HPDE6-E6E7 (cell line): Measurements from ENCODE around the gene GDI2.
"Not testable (repeated sequence)": the region's sequence is repeated elsewhere in the genome, so short reads cannot be mapped to it uniquely, and the experiment has no call there.

Experiments used
- DNase-seq: peaks from one replicate; pipeline ENCODE4 v3.0.0; 2011; ENCODE audit warnings: missing footprints; ENCODE audit errors: extremely low spot score

The GDI2 gene

DNA sequence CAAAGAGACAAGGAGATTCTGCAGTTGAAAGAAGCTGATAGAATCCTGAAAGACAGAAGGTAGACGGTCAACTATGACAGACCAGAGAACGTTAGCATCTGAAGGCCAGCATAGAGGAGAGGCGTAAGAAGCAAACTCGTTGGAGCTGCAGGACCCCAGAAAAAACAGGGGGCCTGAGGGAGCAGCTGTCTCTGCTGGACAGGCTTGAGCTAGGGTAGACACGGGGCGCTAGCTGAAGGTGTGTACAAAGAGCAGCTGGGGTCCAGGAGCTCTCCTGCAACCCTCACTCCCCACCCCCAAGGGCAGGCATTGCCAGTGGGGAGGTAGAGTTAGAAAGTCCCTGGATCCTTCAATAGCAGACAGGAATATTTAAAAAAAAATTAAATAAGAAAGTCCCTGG lies 14.6 kb upstream of the GDI2 start:
- DNase-seq = no peak

DNA sequence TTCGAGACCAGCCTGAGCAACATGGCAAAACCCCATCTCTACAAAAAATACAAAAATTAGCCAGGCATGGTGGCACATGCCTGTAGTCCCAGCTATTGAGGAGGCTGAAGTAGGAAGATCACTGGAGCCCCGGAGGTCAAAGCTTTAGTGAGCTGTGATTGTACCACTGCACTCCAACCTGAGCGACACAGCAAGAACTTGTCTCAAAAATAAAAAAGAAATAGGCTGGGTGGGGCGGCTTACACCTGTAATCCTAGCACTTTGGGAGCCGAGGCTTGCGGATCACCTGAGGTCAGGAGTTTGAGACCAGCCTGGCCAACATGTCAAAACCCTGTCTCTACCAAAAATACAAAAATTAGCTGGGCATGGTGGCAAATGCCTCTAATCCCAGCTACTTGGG lies 13.3 kb upstream of the GDI2 start:
- not testable (repeated sequence) for DNase-seq

DNA sequence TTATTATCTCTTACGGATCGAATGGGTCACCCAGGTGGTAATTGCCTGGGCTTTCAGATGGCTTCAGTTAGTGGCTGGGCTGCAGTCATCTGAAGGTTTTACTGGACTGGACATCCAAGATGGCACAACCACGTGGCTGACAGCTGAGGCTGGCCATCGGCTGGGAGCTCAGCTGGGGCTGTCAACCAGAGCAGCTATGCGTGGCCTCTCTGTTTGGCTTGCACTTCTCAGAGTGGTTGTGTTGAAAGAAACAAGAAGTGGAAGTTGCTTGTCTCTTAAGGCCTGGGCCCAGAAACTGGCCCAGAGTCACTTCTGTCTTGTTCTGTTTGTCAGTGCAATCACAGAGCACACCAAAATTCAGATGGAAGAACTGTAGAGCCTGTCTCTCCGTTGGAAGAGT lies 5.7 kb upstream of the GDI2 start:
- DNase-seq = no peak

DNA sequence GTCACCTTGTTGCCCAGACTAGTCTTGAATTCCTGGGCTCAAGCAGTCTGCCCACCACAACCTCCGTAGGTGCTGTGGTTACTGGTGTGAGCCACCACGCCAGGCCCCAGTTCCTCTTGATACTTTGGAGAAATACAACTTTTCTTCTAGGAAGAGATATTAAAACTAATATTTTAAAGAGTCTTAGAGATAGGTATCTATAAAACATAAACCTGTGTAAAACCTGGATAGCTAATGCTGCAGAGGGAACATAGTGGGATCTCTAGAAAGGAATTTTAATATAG lies 4.8 kb upstream of the GDI2 start:
- DNase-seq = no peak

DNA sequence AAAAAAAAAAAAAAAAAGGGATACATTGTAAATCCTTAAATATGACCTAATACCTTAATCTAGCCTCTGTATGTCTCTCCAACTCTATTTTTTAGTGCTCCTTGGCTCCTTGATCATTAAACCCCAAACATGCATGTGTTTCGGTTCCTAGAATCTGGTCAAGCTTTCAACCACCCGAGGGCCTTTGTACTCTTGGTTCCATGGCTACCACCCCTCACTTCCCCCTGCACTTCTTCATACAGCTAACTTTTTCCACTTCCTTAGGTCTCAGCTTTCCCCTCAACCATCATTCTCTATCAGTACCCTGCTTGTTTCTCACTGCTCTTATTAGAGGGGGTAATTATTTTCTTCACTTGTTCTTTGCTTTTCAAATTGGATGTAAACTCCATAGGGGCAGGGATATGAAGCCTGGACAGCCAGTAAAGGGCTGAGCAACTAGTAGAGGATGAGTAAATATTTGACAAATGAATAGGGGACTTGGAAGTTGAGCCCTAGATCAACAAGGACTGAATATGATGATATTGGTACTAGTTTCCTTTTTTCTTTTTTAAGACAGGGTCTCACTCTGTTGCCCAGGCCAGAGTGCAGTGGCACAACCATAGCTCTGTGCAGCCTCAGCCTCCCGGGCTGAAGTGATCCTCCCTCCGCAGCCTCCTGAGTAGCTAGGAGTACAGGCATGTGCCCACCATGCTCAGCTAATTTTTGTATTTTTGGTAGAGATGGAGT lies 4.3 kb upstream of the GDI2 start:
- DNase-seq = no peak

DNA sequence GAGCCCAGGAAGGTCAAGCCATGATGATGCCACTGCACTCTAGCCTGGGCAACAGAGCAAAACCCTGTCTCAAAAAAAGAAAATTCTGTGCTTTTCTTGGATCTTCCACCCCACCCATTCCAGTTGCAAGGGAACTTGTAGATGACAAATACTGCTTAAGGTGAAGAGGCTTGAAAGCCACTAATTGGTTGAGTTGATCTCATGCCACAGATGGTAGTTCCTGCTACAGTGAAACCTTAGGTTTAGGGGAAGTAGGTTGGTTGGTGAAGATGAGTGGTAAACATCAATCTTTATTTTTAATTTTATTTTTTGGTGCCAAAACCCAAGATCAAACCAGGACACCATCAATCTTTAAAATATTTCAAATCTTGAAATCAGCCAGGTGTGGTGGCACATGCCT lies 2.9 kb upstream of the GDI2 start:
- no peak for DNase-seq

DNA sequence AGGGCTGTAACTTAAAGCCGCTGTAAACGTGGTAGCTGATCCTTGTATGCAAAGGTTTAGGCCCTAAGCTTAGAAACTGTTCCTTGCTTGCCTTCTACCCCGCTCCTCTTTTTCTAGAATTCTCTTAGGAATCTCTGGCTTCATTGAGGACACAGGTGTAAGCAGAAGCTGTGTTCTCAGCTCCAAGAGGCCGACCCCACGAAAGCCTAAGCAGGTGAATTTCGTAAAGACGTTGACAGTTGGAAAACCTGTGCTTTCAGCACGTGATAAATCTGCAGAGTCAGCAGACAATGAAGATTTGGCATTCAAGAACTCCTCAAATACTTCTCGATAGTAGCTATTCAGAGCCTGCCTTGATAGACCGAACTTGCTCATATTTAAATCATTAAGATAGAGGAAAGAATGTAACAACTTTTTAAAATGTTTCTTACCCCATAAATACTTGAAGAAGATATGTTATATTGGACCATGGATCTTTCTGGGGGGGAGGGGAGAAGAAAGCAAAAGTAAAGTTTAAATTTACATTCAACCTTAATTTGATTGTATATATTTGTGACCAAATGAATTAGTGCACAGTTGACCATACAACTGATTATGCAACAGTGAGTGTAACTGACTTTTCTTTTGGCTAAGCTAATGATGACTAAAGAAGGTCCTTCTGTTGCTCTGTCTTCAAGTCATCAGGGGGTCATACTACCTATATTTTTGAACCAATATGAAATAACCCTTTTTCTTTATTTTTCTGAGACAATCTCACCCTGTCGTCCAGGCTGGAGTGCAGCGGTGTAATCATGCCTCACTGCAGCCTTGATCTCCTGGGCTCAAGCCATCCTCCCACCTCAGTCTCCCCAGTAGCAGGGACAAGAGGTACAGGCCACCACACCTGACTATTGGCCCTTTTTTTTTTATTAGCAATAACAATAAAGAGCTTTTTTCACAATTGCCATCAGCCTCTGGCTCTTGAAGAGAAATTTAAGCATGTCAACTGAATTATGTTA lies 1.2 kb upstream of the GDI2 start:
- DNase-seq = no peak

DNA sequence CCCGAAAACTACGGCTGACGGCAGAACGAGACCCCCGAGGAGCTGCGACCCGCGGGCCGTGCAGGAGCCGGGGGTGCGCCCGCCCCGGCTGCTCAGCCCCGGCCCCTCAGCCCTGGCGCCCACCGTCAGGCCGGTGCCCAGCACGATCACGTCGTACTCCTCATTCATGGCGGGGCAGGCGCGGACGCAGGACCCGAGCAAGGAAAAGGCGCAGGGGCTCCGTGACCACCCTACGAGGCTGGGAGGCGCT lies 218 bp downstream of the GDI2 start:
- no peak for DNase-seq

DNA sequence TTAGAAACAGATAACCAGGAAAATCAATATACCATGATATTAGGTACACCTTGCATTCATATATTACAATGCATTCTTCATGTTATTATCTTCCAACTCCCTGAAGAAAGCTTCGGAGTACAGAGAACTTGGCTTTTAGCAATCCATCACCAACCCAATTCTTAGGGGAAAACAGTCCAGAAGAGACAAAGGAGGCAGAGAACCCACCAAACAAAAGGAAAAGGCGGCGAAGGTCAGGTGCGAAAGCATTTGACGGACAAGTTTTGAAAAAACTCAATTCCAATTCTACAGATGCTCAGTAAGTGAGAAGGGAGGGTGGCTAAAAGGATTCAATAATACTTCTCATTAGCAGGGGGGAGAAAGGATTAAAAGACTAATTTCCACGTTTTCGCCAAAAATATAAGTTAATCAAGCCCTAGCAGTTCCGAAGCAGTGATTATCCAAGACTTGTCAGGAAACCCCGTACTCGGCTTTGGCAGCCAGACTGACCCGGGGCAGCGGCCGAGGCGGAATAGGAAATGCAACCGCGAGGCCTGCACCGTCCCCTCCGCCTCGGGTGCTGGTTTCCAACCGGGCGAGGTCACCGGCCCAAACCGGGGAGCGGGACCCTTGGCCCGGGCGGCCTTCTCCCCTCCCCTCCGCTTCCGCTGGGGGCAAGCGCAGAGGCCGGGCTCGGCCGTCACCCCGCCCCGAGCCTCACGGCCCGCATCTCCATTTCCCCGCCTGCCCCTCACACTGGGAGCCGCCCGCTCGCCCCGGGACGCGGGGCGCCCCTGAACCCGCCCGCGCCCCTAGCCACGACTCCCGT lies 747 bp downstream of the GDI2 start:
- no peak for DNase-seq

GRCh38 chr10:5811387-5811821 lies 1.8 kb downstream of the GDI2 start:
- DNase-seq = no peak

GRCh38 chr10:5810225-5810624 lies 3.0 kb downstream of the GDI2 start:
- DNase-seq = no peak

- DNase-seq = no peak
Observed at GRCh38 chr10:5809527-5810154, 3.6 kb downstream of the GDI2 start.

GRCh38 chr10:5808783-5809392 lies 4.3 kb downstream of the GDI2 start:
- not testable (repeated sequence) for DNase-seq

GRCh38 chr10:5806745-5807144 lies 6.5 kb downstream of the GDI2 start:
- no peak for DNase-seq

GRCh38 chr10:5805711-5806110 lies 7.5 kb downstream of the GDI2 start:
- DNase-seq = no peak

DNA sequence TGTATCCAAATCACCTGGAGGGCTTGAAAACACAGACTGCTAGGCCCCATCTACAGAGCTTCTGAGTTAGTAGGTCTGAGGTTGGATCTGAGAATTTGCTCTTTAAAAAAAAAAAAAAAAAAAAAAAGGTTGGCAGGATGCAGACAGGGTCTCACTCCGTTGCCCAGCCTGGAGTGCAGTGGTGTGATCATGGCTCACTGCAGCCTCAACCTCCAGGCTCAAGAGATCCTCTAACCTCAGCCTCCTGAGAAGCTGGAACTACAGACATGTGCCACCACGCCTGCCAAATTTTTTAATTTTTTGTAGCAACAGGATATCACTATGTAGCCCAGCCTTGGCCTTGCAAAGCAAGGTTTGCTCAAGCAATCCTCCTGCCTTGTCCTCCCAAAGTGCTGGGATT lies 8.0 kb downstream of the GDI2 start:
- no peak for DNase-seq

GRCh38 chr10:5804386-5804785 lies 8.8 kb downstream of the GDI2 start:
- no peak for DNase-seq

DNA sequence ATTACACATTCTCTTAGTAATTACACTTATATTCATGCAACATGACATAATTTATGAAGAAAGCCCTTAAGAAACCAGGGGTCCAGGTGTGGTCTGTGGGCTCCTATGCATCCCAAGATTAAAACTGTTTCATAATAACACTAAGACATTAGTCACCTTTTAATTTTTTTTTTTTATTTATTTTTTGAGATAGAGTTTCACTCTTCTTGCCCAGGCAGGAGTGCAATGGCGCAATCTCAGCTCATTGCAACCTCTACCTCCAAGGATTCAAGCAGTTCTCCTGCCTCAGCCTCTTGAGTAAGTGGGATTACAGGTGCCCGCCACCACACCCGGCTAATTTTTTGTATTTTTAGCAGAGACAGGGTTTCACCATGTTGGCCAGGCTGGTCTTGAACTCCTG lies 12.5 kb downstream of the GDI2 start:
- no peak for DNase-seq

- DNase-seq = no peak
Observed at GRCh38 chr10:5794236-5794635, 19.0 kb downstream of the GDI2 start.

GRCh38 chr10:5789626-5790025 lies 23.6 kb downstream of the GDI2 start:
- no peak for DNase-seq

DNA sequence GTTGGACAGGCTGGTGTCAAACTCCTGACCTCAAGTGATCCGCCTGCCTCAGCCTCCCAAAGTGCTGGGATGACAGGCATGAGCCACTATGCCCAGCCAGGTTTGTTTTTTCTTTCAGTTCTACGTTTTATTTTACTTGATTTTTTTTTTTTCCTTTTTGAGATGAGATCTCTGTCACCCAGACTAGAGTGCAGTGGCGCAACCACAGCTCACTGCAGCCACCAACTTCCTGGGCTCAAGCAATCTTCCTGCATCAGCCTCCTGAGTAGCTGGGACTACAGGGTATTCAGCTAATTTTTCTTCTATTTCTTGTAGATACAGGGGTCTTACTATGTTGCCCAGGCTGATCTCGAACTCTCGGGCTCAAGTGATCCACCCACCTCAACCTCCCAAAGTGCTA lies 24.3 kb downstream of the GDI2 start:
- no peak for DNase-seq

DNA sequence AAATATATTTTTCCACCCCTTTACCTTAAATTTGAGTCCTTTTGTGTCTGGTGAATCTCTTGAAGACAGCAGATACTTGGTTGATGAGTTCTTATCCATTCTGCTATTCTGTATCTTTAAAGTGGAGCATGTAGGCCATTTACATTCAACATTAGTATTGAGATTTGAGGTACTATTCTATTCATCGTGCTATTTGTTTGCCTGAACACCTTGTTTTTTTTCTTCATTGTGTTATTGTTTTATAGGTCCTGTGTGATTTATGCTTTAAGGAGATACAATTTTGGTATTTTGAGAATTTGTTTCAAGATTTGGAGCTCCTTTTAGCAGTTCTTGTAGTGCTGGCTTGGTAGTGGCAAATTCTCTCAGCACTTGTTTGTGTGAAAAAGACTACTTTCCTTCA lies 29.9 kb downstream of the GDI2 start:
- no peak for DNase-seq
